Fibroblast of lung (primary cell): Measurements from ENCODE around the gene OR52A5. TPM values are rescaled to one million over a fixed set of nuclear protein-coding genes. Genes with fewer than 3 reads are reported as not detected.

ENCODE experiments used
- DNase-seq, 2 donors: peaks; one replicate each; pipeline versions ENCODE4 v3.0.0 to v3.0.0-alpha.2; 2010; ENCODE audit warnings: low read depth in 2 of 2
- H2AFZ ChIP-seq: 2 replicates; pipeline ENCODE4 v1.5.1; 2012; ENCODE audit warnings: low read length, control low read depth, inconsistent platforms
- H3K27ac ChIP-seq: 2 replicates; pipeline ENCODE4 v1.5.1; 2011; ENCODE audit warnings: low read length, control low read depth; ENCODE audit not compliant: insufficient read depth
- H3K27me3 ChIP-seq: 2 replicates; pipeline ENCODE4 v1.5.1; 2011; ENCODE audit warnings: mild to moderate bottlenecking, low read length; ENCODE audit not compliant: control insufficient read depth, insufficient read depth
- H3K36me3 ChIP-seq: 2 replicates; pipeline ENCODE4 v1.5.1; 2011; ENCODE audit warnings: low read length; ENCODE audit not compliant: control insufficient read depth, insufficient read depth
- H3K4me1 ChIP-seq: 2 replicates; pipeline ENCODE4 v1.5.1; 2011; ENCODE audit warnings: low read length; ENCODE audit not compliant: control insufficient read depth, insufficient read depth; ENCODE audit errors: extremely low read depth
- H3K4me2 ChIP-seq: 2 replicates; pipeline ENCODE4 v1.5.1; 2011; ENCODE audit warnings: low read length, control low read depth; ENCODE audit not compliant: insufficient read depth; ENCODE audit errors: extremely low read depth
- H3K4me3 ChIP-seq, 4 experiments: fragments of 200-600 bp in 1 of 4; sonication (generic) in 1 of 4; replicated peaks in 1 of 4; 2 replicates each; pipeline ENCODE4 v1.5.1; 2011 to 2016; ENCODE audit warnings: low read length in 4 of 4, low read depth in 3 of 4, mild to moderate bottlenecking in 3 of 4, control low read depth in 2 of 4, inconsistent platforms in 1 of 4, mixed read lengths in 1 of 4; ENCODE audit not compliant: insufficient read depth in 1 of 4; ENCODE audit errors: control extremely low read depth in 1 of 4
- H3K79me2 ChIP-seq: 2 replicates; pipeline ENCODE4 v1.5.1; 2012; ENCODE audit warnings: mild to moderate bottlenecking, low read length, inconsistent platforms; ENCODE audit not compliant: control insufficient read depth, insufficient read depth
- H3K9ac ChIP-seq: 2 replicates; pipeline ENCODE4 v1.5.1; 2011; ENCODE audit warnings: mild to moderate bottlenecking, low read length, control low read depth; ENCODE audit not compliant: insufficient read depth
- H3K9me3 ChIP-seq: 2 replicates; pipeline ENCODE4 v1.5.1; 2012; ENCODE audit warnings: low read depth, low read length; ENCODE audit not compliant: control insufficient read depth, insufficient read depth
- H4K20me1 ChIP-seq: 2 replicates; pipeline ENCODE4 v1.5.1; 2011; ENCODE audit warnings: low read length; ENCODE audit not compliant: control insufficient read depth, insufficient read depth; ENCODE audit errors: extremely low read depth
- EZH2 ChIP-seq: IDR thresholded peaks from 2 replicates; pipeline ENCODE4 v1.5.1; 2012; ENCODE audit warnings: low read length, control low read depth, mild to moderate bottlenecking; ENCODE audit errors: missing control alignments
- polyA plus RNA-seq, 2 donors: library from polyadenylated mRNA; depleted of rRNA in 1 of 2; stranded (reverse) in 1 of 2; unstranded in 1 of 2; fragments of >200 nt; gene quantifications; 2 replicates each; pipeline ENCODE4 v1.2.1, GENCODE V29; 2011 to 2012; ENCODE audit warnings: missing spikeins in 1 of 2
- total RNA-seq: library from RNA; depleted of rRNA; stranded (reverse); fragments of >200 nt; gene quantifications from 2 replicates; pipeline ENCODE4 v1.2.1, GENCODE V29; 2014
- TF ChIP-seq, protein P1 (sequence below), 2 donors: IDR thresholded peaks in 1 of 2; conservative IDR thresholded peaks in 1 of 2; 1 replicate in 1 of 2; 2 replicates in 1 of 2; pipeline ENCODE4 v1.5.1; 2011 to 2012; ENCODE audit warnings: low read length in 2 of 2, control low read depth in 1 of 2, inconsistent platforms in 1 of 2, low read depth in 1 of 2, mild to moderate bottlenecking in 1 of 2

OR52A5 gene
- total and polyA plus RNA-seq, 2 donors (not counting 1 experiment from before 2014, with no cell fraction given): not detected

DNA sequence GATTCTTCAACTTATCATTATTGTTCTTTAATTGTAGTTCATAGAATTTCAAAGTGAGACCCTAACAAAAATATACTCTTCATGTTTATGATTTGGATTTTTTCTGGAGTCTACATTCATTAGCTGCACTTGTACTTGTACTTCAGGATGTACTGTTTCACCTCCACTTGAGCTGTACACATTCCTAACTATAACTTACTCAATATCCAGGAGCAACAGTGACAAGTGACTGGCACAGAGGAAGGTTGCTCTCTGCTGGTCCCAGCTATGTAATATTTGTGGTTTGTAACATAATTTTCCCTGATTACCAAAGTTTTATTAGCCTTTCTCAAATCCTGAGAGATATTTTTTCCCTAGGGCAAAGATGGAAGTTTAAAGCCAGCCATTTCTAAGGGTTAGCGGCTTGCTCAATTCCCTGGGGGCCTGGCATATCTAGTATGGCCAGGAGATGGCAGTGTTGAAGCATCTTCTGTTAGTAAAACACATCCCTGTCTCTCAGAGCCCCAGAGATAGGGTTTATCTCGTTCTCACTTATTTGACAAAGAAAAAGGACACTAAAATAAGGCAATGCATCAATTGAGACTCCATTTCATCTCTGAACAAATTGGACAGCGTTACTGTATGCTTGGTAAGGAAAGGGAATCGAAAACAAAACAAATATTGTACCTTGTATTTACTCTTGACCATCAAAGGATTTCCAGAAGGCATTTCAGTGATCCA, 14.2 kb downstream of the OR52A5 start:
- Histone ChIP-seq H3K9me3 (no peaks in the 10 kb centered on the region), H2AFZ (peak overlapping the region; percentile 44), H3K4me3 (no peak overlapping the region), H4K20me1 (no peaks in the 10 kb centered on the region), H3K4me2 (no peak overlapping the region), H3K4me1 (no peaks in the 10 kb centered on the region), H3K36me3 (no peaks in the 10 kb centered on the region), H3K27me3 (no peaks in the 10 kb centered on the region), H3K27ac (no peak overlapping the region), H3K9ac (no peak overlapping the region), H3K79me2 (no peaks in the 10 kb centered on the region)
- peak; percentile 43 to 77 for DNase-seq
- no peak for TF ChIP-seq EZH2
- TF ChIP-seq, protein P1, sequence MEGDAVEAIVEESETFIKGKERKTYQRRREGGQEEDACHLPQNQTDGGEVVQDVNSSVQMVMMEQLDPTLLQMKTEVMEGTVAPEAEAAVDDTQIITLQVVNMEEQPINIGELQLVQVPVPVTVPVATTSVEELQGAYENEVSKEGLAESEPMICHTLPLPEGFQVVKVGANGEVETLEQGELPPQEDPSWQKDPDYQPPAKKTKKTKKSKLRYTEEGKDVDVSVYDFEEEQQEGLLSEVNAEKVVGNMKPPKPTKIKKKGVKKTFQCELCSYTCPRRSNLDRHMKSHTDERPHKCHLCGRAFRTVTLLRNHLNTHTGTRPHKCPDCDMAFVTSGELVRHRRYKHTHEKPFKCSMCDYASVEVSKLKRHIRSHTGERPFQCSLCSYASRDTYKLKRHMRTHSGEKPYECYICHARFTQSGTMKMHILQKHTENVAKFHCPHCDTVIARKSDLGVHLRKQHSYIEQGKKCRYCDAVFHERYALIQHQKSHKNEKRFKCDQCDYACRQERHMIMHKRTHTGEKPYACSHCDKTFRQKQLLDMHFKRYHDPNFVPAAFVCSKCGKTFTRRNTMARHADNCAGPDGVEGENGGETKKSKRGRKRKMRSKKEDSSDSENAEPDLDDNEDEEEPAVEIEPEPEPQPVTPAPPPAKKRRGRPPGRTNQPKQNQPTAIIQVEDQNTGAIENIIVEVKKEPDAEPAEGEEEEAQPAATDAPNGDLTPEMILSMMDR (conservative IDR thresholded peaks at IDR 0.05 in 1 of 2, IDR thresholded peaks at IDR 0.05 in 1 of 2; ENCODE audit: low read depth in 1 of 2, low read length in 2 of 2): peak; percentile 89 to 92

DNA sequence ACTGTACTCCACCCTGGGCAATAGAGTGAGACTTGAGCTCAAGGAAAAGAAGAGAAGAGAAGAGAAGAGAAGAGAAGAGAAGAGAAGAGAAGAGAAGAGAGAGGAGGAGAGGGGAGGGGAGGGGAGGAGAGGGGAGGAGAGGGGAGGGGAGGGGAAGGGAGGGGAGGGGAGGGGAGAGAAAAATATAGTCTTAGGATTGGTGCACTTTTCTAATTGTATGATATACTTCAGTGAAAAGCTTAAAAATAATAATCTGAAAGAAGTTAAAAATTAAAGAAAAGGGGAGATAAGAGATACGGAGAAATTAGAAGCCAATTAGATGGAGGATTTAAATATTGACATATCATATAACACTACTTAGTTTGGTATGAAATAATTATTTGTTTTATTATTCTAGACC, 19.3 kb downstream of the OR52A5 start:
- no peak overlapping the region for H3K4me2 ChIP-seq
- H4K20me1 ChIP-seq: no peaks in the 10 kb centered on the region
- TF ChIP-seq, protein P1 (conservative IDR thresholded peaks at IDR 0.05 in 1 of 2, IDR thresholded peaks at IDR 0.05 in 1 of 2; ENCODE audit: low read depth in 1 of 2, low read length in 2 of 2): no peak
- no peak for TF ChIP-seq EZH2
- DNase-seq: no peak
- no peaks in the 10 kb centered on the region for H3K27me3 ChIP-seq
- H3K79me2 ChIP-seq: no peaks in the 10 kb centered on the region
- H3K36me3 ChIP-seq: no peaks in the 10 kb centered on the region
- no peaks in the 10 kb centered on the region for H3K4me1 ChIP-seq
- no peak overlapping the region for H2AFZ ChIP-seq
- no peak overlapping the region for H3K27ac ChIP-seq
- no peaks in the 10 kb centered on the region for H3K9me3 ChIP-seq
- H3K9ac ChIP-seq: no peak overlapping the region
- H3K4me3 ChIP-seq: no peak overlapping the region

DNA sequence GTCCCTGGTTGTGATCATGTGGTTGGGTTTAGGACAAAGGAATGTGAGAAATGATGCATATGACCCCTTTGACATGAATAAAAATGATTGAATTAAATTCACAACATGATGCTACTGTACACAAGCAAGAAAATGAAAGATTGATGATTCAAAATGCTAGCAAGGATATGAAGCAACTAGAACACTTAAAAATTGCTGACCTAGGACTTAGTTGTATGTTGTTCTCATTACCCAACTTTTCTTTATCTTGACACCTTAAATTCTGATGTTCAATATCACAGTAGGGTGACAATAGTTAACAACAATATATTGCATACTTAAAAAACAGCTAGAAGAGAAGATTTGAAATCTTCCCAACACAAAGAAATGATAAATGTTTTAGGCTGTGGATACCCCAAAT, 20.6 kb downstream of the OR52A5 start:
- H3K4me3 ChIP-seq: no peak overlapping the region
- H2AFZ ChIP-seq: no peak overlapping the region
- H3K79me2 ChIP-seq: no peaks in the 10 kb centered on the region
- H3K27ac ChIP-seq: no peak overlapping the region
- TF ChIP-seq, protein P1 (conservative IDR thresholded peaks at IDR 0.05 in 1 of 2, IDR thresholded peaks at IDR 0.05 in 1 of 2; ENCODE audit: low read depth in 1 of 2, low read length in 2 of 2): no peak
- TF ChIP-seq EZH2: no peak
- DNase-seq: no peak
- no peaks in the 10 kb centered on the region for H4K20me1 ChIP-seq
- no peak overlapping the region for H3K4me2 ChIP-seq
- no peak overlapping the region for H3K9ac ChIP-seq
- H3K36me3 ChIP-seq: no peaks in the 10 kb centered on the region
- H3K9me3 ChIP-seq: no peaks in the 10 kb centered on the region
- no peaks in the 10 kb centered on the region for H3K27me3 ChIP-seq
- no peaks in the 10 kb centered on the region for H3K4me1 ChIP-seq
